IMR-90 (cell line): ENCODE data around the gene SELENOV. TPM values are rescaled to one million over a fixed set of nuclear protein-coding genes. Genes with fewer than 3 reads are reported as not detected.

ENCODE experiments used
- ATAC-seq: fragments of 200-7000 bp; cut with Tn5 transposase; 2 replicates; pipeline ENCODE4 v1.9.1; 2020; ENCODE audit warnings: low read depth, mild to moderate bottlenecking, moderate library complexity
- BruUV-seq: library from RNA; stranded (reverse); fragments of 400-500 nt; replicated peaks from 2 replicates; lab custom pipeline; 2021; lab: Mats Ljungman, UMichigan
- CTCF ChIA-PET: fragments of 300-600 bp; formaldehyde crosslinking; extraction: SDS; loops from one replicate; lab custom pipeline; 2021; ENCODE audit warnings: antibody characterized with exemption; lab: Yijun Ruan, JAX
- POLR2A ChIA-PET: fragments of 300-600 bp; sonication (Branson Sonifier 250); formaldehyde crosslinking; loops from one replicate; lab custom pipeline; 2022; ENCODE audit warnings: antibody characterized with exemption; ENCODE audit not compliant: unreplicated experiment; lab: Charles Lee
- DNase-seq: peaks from one replicate; pipeline ENCODE4 v3.0.0; 2013
- H2AFZ ChIP-seq: replicated peaks from 2 replicates; pipeline ENCODE3; 2013; ENCODE audit warnings: low read length, mild to moderate bottlenecking; ENCODE audit not compliant: poor library complexity
- H2AK5ac ChIP-seq: 2 replicates; pipeline ENCODE4 v1.6.1; 2013; ENCODE audit warnings: low read depth, low read length, inconsistent platforms
- H2AK9ac ChIP-seq: replicated peaks from 2 replicates; pipeline ENCODE3; 2013; ENCODE audit warnings: mild to moderate bottlenecking, low read depth, low read length, moderate library complexity; ENCODE audit not compliant: poor library complexity
- H2BK120ac ChIP-seq: 2 replicates; pipeline ENCODE4 v1.6.1; 2013; ENCODE audit warnings: low read depth, low read length, inconsistent platforms
- H2BK15ac ChIP-seq: 3 replicates; pipeline ENCODE4 v1.6.1; 2013; ENCODE audit warnings: low read depth, low read length, inconsistent platforms
- H2BK20ac ChIP-seq: 2 replicates; pipeline ENCODE4 v1.6.1; 2013; ENCODE audit warnings: low read depth, mild to moderate bottlenecking, inconsistent platforms, low read length, moderate library complexity
- H2BK5ac ChIP-seq: 2 replicates; pipeline ENCODE4 v1.6.1; 2013; ENCODE audit warnings: mild to moderate bottlenecking, low read depth, low read length, inconsistent platforms; ENCODE audit not compliant: poor library complexity, severe bottlenecking
- H3K14ac ChIP-seq: replicated peaks from 2 replicates; pipeline ENCODE4 v1.6.1; 2013; ENCODE audit warnings: low read depth, low read length, inconsistent platforms
- H3K18ac ChIP-seq: 2 replicates; pipeline ENCODE4 v1.6.1; 2013; ENCODE audit warnings: low read depth, low read length, control low read depth
- H3K23ac ChIP-seq: 2 replicates; pipeline ENCODE4 v1.6.1; 2013; ENCODE audit warnings: low read depth, low read length, inconsistent platforms
- H3K27ac ChIP-seq: 2 replicates; pipeline ENCODE4 v1.5.1; 2013; ENCODE audit warnings: mild to moderate bottlenecking, control low read depth, low read length; ENCODE audit not compliant: insufficient read depth
- H3K27me3 ChIP-seq: 2 replicates; pipeline ENCODE4 v1.6.1; 2013; ENCODE audit warnings: low read length; ENCODE audit not compliant: control insufficient read depth, insufficient read depth
- H3K36me3 ChIP-seq: 2 replicates; pipeline ENCODE4 v1.6.1; 2013; ENCODE audit warnings: low read length, mixed read lengths; ENCODE audit not compliant: control insufficient read depth, insufficient read depth
- H3K4ac ChIP-seq: 2 replicates; pipeline ENCODE4 v1.6.1; 2013; ENCODE audit warnings: low read depth, low read length, inconsistent platforms
- H3K4me1 ChIP-seq: 2 replicates; pipeline ENCODE4 v1.6.1; 2013; ENCODE audit warnings: low read length, mixed read lengths; ENCODE audit not compliant: control insufficient read depth, insufficient read depth
- H3K4me2 ChIP-seq: 2 replicates; pipeline ENCODE4 v1.6.1; 2013; ENCODE audit warnings: low read depth, mild to moderate bottlenecking, control low read depth, low read length, moderate library complexity
- H3K4me3 ChIP-seq: 2 replicates; pipeline ENCODE4 v1.5.1; 2013; ENCODE audit warnings: low read depth, mild to moderate bottlenecking, control low read depth, low read length, moderate library complexity; ENCODE audit not compliant: insufficient read depth
- H3K56ac ChIP-seq: 2 replicates; pipeline ENCODE4 v1.6.1; 2013; ENCODE audit warnings: low read length, inconsistent platforms; ENCODE audit not compliant: insufficient read depth; ENCODE audit errors: extremely low read depth
- H3K79me1 ChIP-seq, 2 experiments: 2 replicates each; pipeline ENCODE4 v1.6.1; 2013; ENCODE audit warnings: low read length in 2 of 2, inconsistent platforms in 1 of 2, low read depth in 1 of 2
- H3K9ac ChIP-seq: 2 replicates; pipeline ENCODE4 v1.6.1; 2013; ENCODE audit warnings: low read depth, low read length, control low read depth
- H3K9me1 ChIP-seq: 2 replicates; pipeline ENCODE4 v1.6.1; 2013; ENCODE audit warnings: low read length, inconsistent platforms; ENCODE audit not compliant: insufficient read depth
- H3K9me3 ChIP-seq: 2 replicates; pipeline ENCODE4 v1.6.1; 2013; ENCODE audit warnings: low read length; ENCODE audit not compliant: control insufficient read depth, insufficient read depth
- H4K20me1 ChIP-seq: 2 replicates; pipeline ENCODE4 v1.6.1; 2013; ENCODE audit warnings: low read length, inconsistent platforms; ENCODE audit not compliant: insufficient read depth
- H4K5ac ChIP-seq: 2 replicates; pipeline ENCODE4 v1.6.1; 2013; ENCODE audit warnings: mild to moderate bottlenecking, low read depth, low read length, control low read depth
- H4K8ac ChIP-seq, 2 experiments: 2 replicates each; pipeline ENCODE4 v1.6.1; 2013; ENCODE audit warnings: low read depth in 2 of 2, low read length in 2 of 2, control low read depth in 1 of 2, inconsistent platforms in 1 of 2
- H4K91ac ChIP-seq: 2 replicates; pipeline ENCODE4 v1.6.1; 2013; ENCODE audit warnings: low read depth, low read length, inconsistent platforms; ENCODE audit not compliant: insufficient read depth
- BHLHE40 ChIP-seq: fragments of 150-350 bp; IDR thresholded peaks from 2 replicates; pipeline ENCODE4 v1.6.1; 2016; ENCODE audit warnings: mild to moderate bottlenecking, low read depth, low read length
- CEBPB ChIP-seq: IDR thresholded peaks from 2 replicates; pipeline ENCODE4 v1.6.1; 2012; ENCODE audit warnings: low read depth, low read length, improper control_type of control experiment
- CHD1 ChIP-seq: IDR thresholded peaks from 2 replicates; pipeline ENCODE4 v1.6.1; 2012; ENCODE audit warnings: low read depth, low read length, improper control_type of control experiment
- FOS ChIP-seq: fragments of 150-350 bp; IDR thresholded peaks from 2 replicates; pipeline ENCODE4 v1.6.1; 2016; ENCODE audit warnings: low read depth, low read length
- MAFK ChIP-seq: IDR thresholded peaks from 2 replicates; pipeline ENCODE4 v1.6.1; 2012; ENCODE audit warnings: low read depth, low read length, improper control_type of control experiment
- MAZ ChIP-seq: IDR thresholded peaks from 2 replicates; pipeline ENCODE4 v1.6.1; 2012; ENCODE audit warnings: low read depth, mild to moderate bottlenecking, low read length, improper control_type of control experiment, moderate library complexity, borderline replicate concordance
- MXI1 ChIP-seq: IDR thresholded peaks from 2 replicates; pipeline ENCODE4 v1.6.1; 2012; ENCODE audit warnings: low read depth, mild to moderate bottlenecking, low read length, moderate library complexity, borderline replicate concordance
- NFE2L2 ChIP-seq: fragments of 150-350 bp; IDR thresholded peaks from 2 replicates; pipeline ENCODE4 v1.6.1; 2016; ENCODE audit warnings: low read depth, mild to moderate bottlenecking, low read length
- POLR2A ChIP-seq: IDR thresholded peaks from 2 replicates; pipeline ENCODE4 v1.6.1; 2012; ENCODE audit warnings: mild to moderate bottlenecking, low read depth, low read length
- RAD21 ChIP-seq: IDR thresholded peaks from 2 replicates; pipeline ENCODE4 v1.6.1; 2012; ENCODE audit warnings: low read length, improper control_type of control experiment
- RCOR1 ChIP-seq: IDR thresholded peaks from 2 replicates; pipeline ENCODE4 v1.6.1; 2012; ENCODE audit warnings: mild to moderate bottlenecking, low read length, improper control_type of control experiment; ENCODE audit not compliant: insufficient replicate concordance
- RFX5 ChIP-seq: IDR thresholded peaks from 2 replicates; pipeline ENCODE4 v1.8.0; 2012; ENCODE audit warnings: low read depth, mild to moderate bottlenecking, low read length, moderate library complexity
- SMC3 ChIP-seq: fragments of 150-350 bp; IDR thresholded peaks from 2 replicates; pipeline ENCODE4 v1.6.1; 2016; ENCODE audit warnings: low read depth, mild to moderate bottlenecking, antibody characterized with exemption, low read length, moderate library complexity
- WGBS, 2 experiments: methylation state at CpG; one replicate each; pipeline versions ENCODE4 v1.1.5 to v1.1.7; 2013; ENCODE audit warnings: missing lambda C conversion rate in 2 of 2; ENCODE audit not compliant: insufficient read length in 1 of 2; ENCODE audit errors: extremely low coverage in 2 of 2; 5-methylcytosine and 5-hydroxymethylcytosine counted together
- dilution Hi-C: fragments of 300-500 bp; cut with HindIII; formaldehyde crosslinking; loops from one replicate; pipeline ENCODE4 v1.14.3; 2018; ENCODE audit warnings: low sequenced_read_pairs; ENCODE audit not compliant: unreplicated experiment
- in situ Hi-C: fragments of 300-500 bp; cut with MboI; formaldehyde crosslinking; loops from 3 replicates; pipeline ENCODE4 v1.14.3; 2019; ENCODE audit warnings: low sequenced_read_pairs, inconsistent platforms, mixed read lengths
- intact Hi-C: fragments of 100-400 bp; cut with micrococcal nuclease; formaldehyde crosslinking; loops from 2 replicates; pipeline ENCODE4 v1.10.0; 2022
- polyA plus RNA-seq, 3 experiments: library from polyadenylated mRNA; depleted of rRNA; stranded (reverse); fragments of >200 nt; gene quantifications; 2 replicates each; pipeline ENCODE4 v1.2.3, GENCODE V29; 2012; ENCODE audit warnings: low replicate concordance in 1 of 3
- total RNA-seq: library from RNA; depleted of rRNA; stranded (reverse); fragments of >200 nt; gene quantifications from 2 replicates; pipeline ENCODE4 v1.2.3, GENCODE V29; 2012
- TF ChIP-seq, protein P1 (sequence below): conservative IDR thresholded peaks from 2 replicates; pipeline ENCODE4 v1.5.1; 2012; ENCODE audit warnings: mild to moderate bottlenecking, low read depth, low read length, improper control_type of control experiment
- TF ChIP-seq, protein P2 (sequence below): fragments of 150-350 bp; IDR thresholded peaks from 2 replicates; pipeline ENCODE4 v1.6.1; 2016; ENCODE audit warnings: low read depth, mild to moderate bottlenecking, low read length, moderate library complexity, borderline replicate concordance
- TF ChIP-seq, protein P3 (sequence below): fragments of 150-350 bp; IDR thresholded peaks from 2 replicates; pipeline ENCODE4 v1.6.1; 2017; ENCODE audit warnings: mild to moderate bottlenecking, antibody characterized with exemption, low read length, low read depth

SELENOV gene
- total and polyA plus RNA-seq, 2 of the 4 experiments (the other 2 are of a cell fraction) = not detected

DNA sequence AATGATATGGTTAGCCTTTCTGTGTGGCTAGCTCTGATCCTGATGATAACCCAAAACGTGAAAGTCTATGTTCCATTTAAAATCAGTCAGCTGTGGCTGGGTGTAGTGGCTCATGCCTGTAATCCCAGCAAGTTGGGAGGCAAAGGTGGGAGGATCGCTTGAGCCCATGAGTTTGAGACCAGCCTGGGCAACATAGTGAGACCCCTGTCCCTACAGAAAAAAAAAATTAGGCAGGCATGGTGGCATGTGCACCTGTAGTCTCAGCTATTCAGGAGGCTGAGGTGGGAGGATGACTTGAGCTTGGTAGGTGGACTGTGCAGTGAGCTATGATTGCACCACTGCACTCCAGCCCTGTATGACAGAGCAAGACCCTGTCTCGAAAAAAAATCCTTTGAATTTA, 18.9 kb downstream of the SELENOV start:
- Histone ChIP-seq H2BK5ac (no peak overlapping the region), H3K56ac (no peak overlapping the region), H2AK5ac (no peak overlapping the region), H4K8ac (no peak overlapping the region), H3K9me3 (no peaks in the 10 kb centered on the region), H3K4me3 (no peak overlapping the region), H2BK20ac (no peak overlapping the region), H3K4me2 (no peak overlapping the region), H3K4me1 (no peaks in the 10 kb centered on the region), H2BK15ac (no peak overlapping the region), H4K20me1 (no peaks in the 10 kb centered on the region; the same call in 1 of the 2 replicates), H2AFZ (no peak overlapping the region), H4K5ac (no peak overlapping the region), H3K23ac (no peak overlapping the region), H3K79me1 (peaks cover 7 to 46% of the 10 kb centered on the region in 2 experiments; a peak in 3 of 4 replicates), H3K27me3 (no peaks in the 10 kb centered on the region), H3K36me3 (no peaks in the 10 kb centered on the region; the same call in 1 of the 2 replicates), H4K91ac (no peak overlapping the region), H3K4ac (no peak overlapping the region), H2AK9ac (no peak overlapping the region), H3K14ac (no peak overlapping the region), H3K18ac (no peak overlapping the region), H3K27ac (no peak overlapping the region), H2BK120ac (no peak overlapping the region), H3K9me1 (no peaks in the 10 kb centered on the region), H3K9ac (no peak overlapping the region)
- 57% methylated on average over 1 of the region's 3 CpGs; no CpG with 5 or more reads in 1 of the 2 experiments for WGBS, 2 experiments
- dilution Hi-C loops = no loop called here
- CTCF ChIA-PET = interaction anchor here (0.8 to 0.9 kb wide), 3 partner anchors 18 to 59 kb away, joined by 3 read pairs; no protein-coding TSS in a partner anchor
- intact Hi-C loops = loop anchor here (2.0 to 5.0 kb wide), 3 partner anchors 36 to 131 kb away; partner anchors contain the start of genes DLL3 and TIMM50
- in situ Hi-C loops = no loop called here
- DNase-seq = no peak
- POLR2A ChIA-PET = no interaction called here
- TF ChIP-seq FOS (no peak), SMC3 (no peak), POLR2A (no peak), MAZ (no peak), CHD1 (no peak), RFX5 (no peak), MAFK (no peak), RAD21 (no peak), BHLHE40 (no peak), NFE2L2 (no peak), MXI1 (no peak), RCOR1 (no peak), CEBPB (no peak)
- TF ChIP-seq, protein P1, sequence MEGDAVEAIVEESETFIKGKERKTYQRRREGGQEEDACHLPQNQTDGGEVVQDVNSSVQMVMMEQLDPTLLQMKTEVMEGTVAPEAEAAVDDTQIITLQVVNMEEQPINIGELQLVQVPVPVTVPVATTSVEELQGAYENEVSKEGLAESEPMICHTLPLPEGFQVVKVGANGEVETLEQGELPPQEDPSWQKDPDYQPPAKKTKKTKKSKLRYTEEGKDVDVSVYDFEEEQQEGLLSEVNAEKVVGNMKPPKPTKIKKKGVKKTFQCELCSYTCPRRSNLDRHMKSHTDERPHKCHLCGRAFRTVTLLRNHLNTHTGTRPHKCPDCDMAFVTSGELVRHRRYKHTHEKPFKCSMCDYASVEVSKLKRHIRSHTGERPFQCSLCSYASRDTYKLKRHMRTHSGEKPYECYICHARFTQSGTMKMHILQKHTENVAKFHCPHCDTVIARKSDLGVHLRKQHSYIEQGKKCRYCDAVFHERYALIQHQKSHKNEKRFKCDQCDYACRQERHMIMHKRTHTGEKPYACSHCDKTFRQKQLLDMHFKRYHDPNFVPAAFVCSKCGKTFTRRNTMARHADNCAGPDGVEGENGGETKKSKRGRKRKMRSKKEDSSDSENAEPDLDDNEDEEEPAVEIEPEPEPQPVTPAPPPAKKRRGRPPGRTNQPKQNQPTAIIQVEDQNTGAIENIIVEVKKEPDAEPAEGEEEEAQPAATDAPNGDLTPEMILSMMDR = no peak
- TF ChIP-seq, protein P2, sequence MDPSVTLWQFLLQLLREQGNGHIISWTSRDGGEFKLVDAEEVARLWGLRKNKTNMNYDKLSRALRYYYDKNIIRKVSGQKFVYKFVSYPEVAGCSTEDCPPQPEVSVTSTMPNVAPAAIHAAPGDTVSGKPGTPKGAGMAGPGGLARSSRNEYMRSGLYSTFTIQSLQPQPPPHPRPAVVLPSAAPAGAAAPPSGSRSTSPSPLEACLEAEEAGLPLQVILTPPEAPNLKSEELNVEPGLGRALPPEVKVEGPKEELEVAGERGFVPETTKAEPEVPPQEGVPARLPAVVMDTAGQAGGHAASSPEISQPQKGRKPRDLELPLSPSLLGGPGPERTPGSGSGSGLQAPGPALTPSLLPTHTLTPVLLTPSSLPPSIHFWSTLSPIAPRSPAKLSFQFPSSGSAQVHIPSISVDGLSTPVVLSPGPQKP = no peak
- TF ChIP-seq, protein P3, sequence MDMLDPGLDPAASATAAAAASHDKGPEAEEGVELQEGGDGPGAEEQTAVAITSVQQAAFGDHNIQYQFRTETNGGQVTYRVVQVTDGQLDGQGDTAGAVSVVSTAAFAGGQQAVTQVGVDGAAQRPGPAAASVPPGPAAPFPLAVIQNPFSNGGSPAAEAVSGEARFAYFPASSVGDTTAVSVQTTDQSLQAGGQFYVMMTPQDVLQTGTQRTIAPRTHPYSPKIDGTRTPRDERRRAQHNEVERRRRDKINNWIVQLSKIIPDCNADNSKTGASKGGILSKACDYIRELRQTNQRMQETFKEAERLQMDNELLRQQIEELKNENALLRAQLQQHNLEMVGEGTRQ = no peak
- no TSS peak for BruUV-seq
- ATAC-seq = no peak
